Caco-2 (cell line): ENCODE results near the gene ANKRD40CL. TPM values are rescaled to one million over a fixed set of nuclear protein-coding genes. Genes with fewer than 3 reads are reported as not detected.

Experiments used
- BruUV-seq: library from RNA; stranded (reverse); fragments of 400-500 nt; replicated peaks from 2 replicates; lab custom pipeline; 2021; lab: Mats Ljungman, UMichigan
- CTCF ChIA-PET: fragments of 300-600 bp; sonication (Branson Sonifier 250); formaldehyde crosslinking; loops from one replicate; lab custom pipeline; 2022; ENCODE audit warnings: antibody characterized with exemption; lab: Charles Lee
- POLR2A ChIA-PET: fragments of 300-600 bp; sonication (Branson Sonifier 250); formaldehyde crosslinking; loops from one replicate; lab custom pipeline; 2022; ENCODE audit warnings: antibody characterized with exemption; lab: Charles Lee
- DNase-seq, 2 experiments: peaks; one replicate each; pipeline versions ENCODE4 v3.0.0 to v3.0.0-alpha.2; 2020 to 2022
- H3K27me3 ChIP-seq: replicated peaks from 2 replicates; pipeline ENCODE4 v1.6.0; 2011; ENCODE audit warnings: low read length; ENCODE audit not compliant: control insufficient read depth, insufficient read depth
- H3K36me3 ChIP-seq: 2 replicates; pipeline ENCODE4 v1.5.1; 2011; ENCODE audit warnings: low read length; ENCODE audit not compliant: control insufficient read depth, insufficient read depth
- H3K4me1 ChIP-seq: fragments of 250-450 bp; sonication (Bioruptor Pico); 2 replicates; pipeline ENCODE4 v1.5.1; 2020; ENCODE audit warnings: mild to moderate bottlenecking
- H3K4me3 ChIP-seq: 2 replicates; pipeline ENCODE4 v1.5.1; 2011; ENCODE audit warnings: low read depth, mild to moderate bottlenecking, control low read depth, low read length
- H3K9me3 ChIP-seq: fragments of 250-450 bp; sonication (Bioruptor Pico); 2 replicates; pipeline ENCODE4 v1.5.1; 2020; ENCODE audit warnings: mild to moderate bottlenecking, moderate library complexity
- H3K27ac Mint-ChIP-seq: one replicate; pipeline ENCODE4 v1.8.0; 2022; ENCODE audit warnings: mixed read lengths; ENCODE audit not compliant: unreplicated experiment
- H3K27me3 Mint-ChIP-seq: one replicate; pipeline ENCODE4 v1.8.0; 2022; ENCODE audit warnings: mixed read lengths; ENCODE audit not compliant: insufficient read depth, unreplicated experiment
- H3K36me3 Mint-ChIP-seq: one replicate; pipeline ENCODE4 v1.8.0; 2022; ENCODE audit warnings: mild to moderate bottlenecking, mixed read lengths; ENCODE audit not compliant: insufficient read depth, unreplicated experiment
- H3K4me1 Mint-ChIP-seq: one replicate; pipeline ENCODE4 v1.8.0; 2022; ENCODE audit warnings: low read depth, mixed read lengths; ENCODE audit not compliant: unreplicated experiment
- H3K4me3 Mint-ChIP-seq: one replicate; pipeline ENCODE4 v1.8.0; 2022; ENCODE audit warnings: mild to moderate bottlenecking, moderate library complexity, mixed read lengths; ENCODE audit not compliant: unreplicated experiment
- H3K9me3 Mint-ChIP-seq: one replicate; pipeline ENCODE4 v1.8.0; 2022; ENCODE audit warnings: mixed read lengths; ENCODE audit not compliant: unreplicated experiment
- intact Hi-C: fragments of 100-400 bp; cut with micrococcal nuclease; formaldehyde crosslinking; loops from one replicate; pipeline ENCODE4 v1.10.0; 2022; ENCODE audit not compliant: unreplicated experiment
- total RNA-seq: library from RNA; stranded (reverse); gene quantifications from 2 replicates; pipeline ENCODE4 v1.2.3, GENCODE V29; 2022
- TF ChIP-seq, protein P1 (sequence below), 2 experiments: fragments of 200-600 bp in 1 of 2; IDR thresholded peaks; 1 replicate in 1 of 2; 2 replicates in 1 of 2; pipeline versions ENCODE4 v1.5.1 to v1.8.0; 2011 to 2022; ENCODE audit warnings: antibody characterized with exemption in 1 of 2, control low read depth in 1 of 2, inconsistent platforms in 1 of 2, low read depth in 1 of 2, low read length in 1 of 2, mild to moderate bottlenecking in 1 of 2, moderate library complexity in 1 of 2; ENCODE audit not compliant: insufficient read depth in 1 of 2, severe bottlenecking in 1 of 2, unreplicated experiment in 1 of 2

ANKRD40CL gene
- total RNA-seq, 1 experiment from 2014 or later = 11.2 TPM

- Mint-ChIP-seq H3K27ac (no peak overlapping the region), H3K27me3 (no peaks in the 10 kb centered on the region), H3K4me1 (peaks cover 11% of the 10 kb centered on the region), H3K36me3 (peaks cover 6% of the 10 kb centered on the region), H3K9me3 (no peaks in the 10 kb centered on the region), H3K4me3 (no peak overlapping the region)
- POLR2A ChIA-PET = interaction anchor here (0.7 kb wide), 2 partner anchors 65 to 127 kb away, joined by 3 to 5 read pairs; no protein-coding TSS in a partner anchor
- DNase-seq = no peak
- TF ChIP-seq, protein P1, sequence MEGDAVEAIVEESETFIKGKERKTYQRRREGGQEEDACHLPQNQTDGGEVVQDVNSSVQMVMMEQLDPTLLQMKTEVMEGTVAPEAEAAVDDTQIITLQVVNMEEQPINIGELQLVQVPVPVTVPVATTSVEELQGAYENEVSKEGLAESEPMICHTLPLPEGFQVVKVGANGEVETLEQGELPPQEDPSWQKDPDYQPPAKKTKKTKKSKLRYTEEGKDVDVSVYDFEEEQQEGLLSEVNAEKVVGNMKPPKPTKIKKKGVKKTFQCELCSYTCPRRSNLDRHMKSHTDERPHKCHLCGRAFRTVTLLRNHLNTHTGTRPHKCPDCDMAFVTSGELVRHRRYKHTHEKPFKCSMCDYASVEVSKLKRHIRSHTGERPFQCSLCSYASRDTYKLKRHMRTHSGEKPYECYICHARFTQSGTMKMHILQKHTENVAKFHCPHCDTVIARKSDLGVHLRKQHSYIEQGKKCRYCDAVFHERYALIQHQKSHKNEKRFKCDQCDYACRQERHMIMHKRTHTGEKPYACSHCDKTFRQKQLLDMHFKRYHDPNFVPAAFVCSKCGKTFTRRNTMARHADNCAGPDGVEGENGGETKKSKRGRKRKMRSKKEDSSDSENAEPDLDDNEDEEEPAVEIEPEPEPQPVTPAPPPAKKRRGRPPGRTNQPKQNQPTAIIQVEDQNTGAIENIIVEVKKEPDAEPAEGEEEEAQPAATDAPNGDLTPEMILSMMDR (IDR thresholded peaks at IDR 0.05; ENCODE audit: insufficient read depth in 1 of 2, low read depth in 1 of 2, low read length in 1 of 2, severe bottlenecking in 1 of 2, unreplicated experiment in 1 of 2) = no peak
- CTCF ChIA-PET = interaction anchor here (0.6 to 1.3 kb wide), 8 partner anchors 17 to 1007 kb away, joined by 3 to 6 read pairs (median 4); no protein-coding TSS in a partner anchor
- H3K36me3 ChIP-seq = no peaks in the 10 kb centered on the region
- no peaks in the 10 kb centered on the region for H3K4me1 ChIP-seq
- no TSS peak for BruUV-seq
- H3K27me3 ChIP-seq = no peaks in the 10 kb centered on the region
- no peaks in the 10 kb centered on the region for H3K9me3 ChIP-seq
- H3K4me3 ChIP-seq = no peak overlapping the region
- intact Hi-C loops = loop anchor here (10.0 kb wide), 1 partner anchor 235 kb away; the partner anchor contains the start of gene SPATA20
Observed at GRCh38 chr17:50779747-50780353, 12.5 kb upstream of the ANKRD40CL start.

- intact Hi-C loops = no loop called here
- Mint-ChIP-seq H3K36me3 (peaks cover 6% of the 10 kb centered on the region), H3K4me3 (no peak overlapping the region), H3K27ac (no peak overlapping the region), H3K9me3 (no peaks in the 10 kb centered on the region), H3K4me1 (peaks cover 11% of the 10 kb centered on the region), H3K27me3 (no peaks in the 10 kb centered on the region)
- BruUV-seq = no TSS peak
- no peaks in the 10 kb centered on the region for H3K27me3 ChIP-seq
- DNase-seq = no peak
- ChIA-PET POLR2A (no interaction called here), CTCF (interaction anchor here (0.5 to 0.9 kb wide), 3 partner anchors 49 to 1006 kb away, joined by 3 to 4 read pairs (median 3); no protein-coding TSS in a partner anchor)
- H3K4me1 ChIP-seq = no peaks in the 10 kb centered on the region
- TF ChIP-seq, protein P1 (IDR thresholded peaks at IDR 0.05; ENCODE audit: insufficient read depth in 1 of 2, low read depth in 1 of 2, low read length in 1 of 2, severe bottlenecking in 1 of 2, unreplicated experiment in 1 of 2) = no peak
- H3K4me3 ChIP-seq = no peak overlapping the region
- no peaks in the 10 kb centered on the region for H3K9me3 ChIP-seq
- no peaks in the 10 kb centered on the region for H3K36me3 ChIP-seq
Observed at GRCh38 chr17:50778988-50779387, 11.7 kb upstream of the ANKRD40CL start.

GRCh38 chr17:50778471-50778870, 11.2 kb upstream of the ANKRD40CL start:
- BruUV-seq = no TSS peak
- POLR2A ChIA-PET = no interaction called here
- no peaks in the 10 kb centered on the region for H3K27me3 Mint-ChIP-seq

More at GRCh38 chr17:50778471-50778870, 11.2 kb upstream of the ANKRD40CL start:
- no peaks in the 10 kb centered on the region for H3K36me3 ChIP-seq
- Mint-ChIP-seq H3K36me3 (peaks cover 6% of the 10 kb centered on the region), H3K4me3 (no peak overlapping the region), H3K9me3 (no peaks in the 10 kb centered on the region), H3K27ac (no peak overlapping the region), H3K4me1 (peaks cover 8% of the 10 kb centered on the region)
- intact Hi-C loops = no loop called here
- H3K9me3 ChIP-seq = no peaks in the 10 kb centered on the region
- H3K4me3 ChIP-seq = no peak overlapping the region
- CTCF ChIA-PET = no interaction called here
- H3K4me1 ChIP-seq = no peaks in the 10 kb centered on the region
- H3K27me3 ChIP-seq = no peaks in the 10 kb centered on the region
- TF ChIP-seq, protein P1 (IDR thresholded peaks at IDR 0.05; ENCODE audit: insufficient read depth in 1 of 2, low read depth in 1 of 2, low read length in 1 of 2, severe bottlenecking in 1 of 2, unreplicated experiment in 1 of 2) = no peak
- DNase-seq = no peak
